Testis (tissue), 2 donors: ENCODE results near the gene ABCA5.

ENCODE experiments used
- POLR2A ChIP-seq: fragments of 450-650 bp; IDR thresholded peaks from one replicate; pipeline ENCODE4 v1.6.1; 2017; ENCODE audit warnings: antibody characterized with exemption, mild to moderate bottlenecking, moderate library complexity
- TF ChIP-seq, protein P1 (sequence below), 3 experiments: fragments of 450-650 bp in 2 of 3; fragments of 200-600 bp in 1 of 3; sonication (generic) in 1 of 3; IDR thresholded peaks; one replicate each; pipeline ENCODE4 v1.5.1; 2016 to 2019; ENCODE audit warnings: antibody characterized with exemption in 3 of 3, mild to moderate bottlenecking in 2 of 3, moderate library complexity in 1 of 3

DNA sequence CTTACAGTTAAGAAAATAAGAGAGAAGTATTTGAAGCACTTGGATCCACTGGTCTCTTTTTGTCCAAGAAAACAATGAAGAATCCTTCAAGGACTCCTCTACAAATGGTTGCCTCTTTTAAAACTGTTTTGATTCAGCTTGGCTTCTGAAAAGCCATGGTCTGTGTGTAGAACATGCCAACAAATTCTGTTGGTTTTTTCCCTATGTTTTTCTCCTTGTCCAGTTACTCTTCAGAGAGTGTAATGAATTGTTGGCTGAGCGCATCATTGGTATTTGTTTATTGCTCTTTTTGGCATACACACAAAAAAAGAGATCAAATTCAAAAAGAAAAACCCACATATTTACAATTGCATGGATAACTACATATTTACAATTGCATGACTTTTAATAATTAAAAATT, 98.4 kb downstream of the ABCA5 start, which contains the start of gene ABCA10:
- TF ChIP-seq POLR2A: no peak
- TF ChIP-seq, protein P1, sequence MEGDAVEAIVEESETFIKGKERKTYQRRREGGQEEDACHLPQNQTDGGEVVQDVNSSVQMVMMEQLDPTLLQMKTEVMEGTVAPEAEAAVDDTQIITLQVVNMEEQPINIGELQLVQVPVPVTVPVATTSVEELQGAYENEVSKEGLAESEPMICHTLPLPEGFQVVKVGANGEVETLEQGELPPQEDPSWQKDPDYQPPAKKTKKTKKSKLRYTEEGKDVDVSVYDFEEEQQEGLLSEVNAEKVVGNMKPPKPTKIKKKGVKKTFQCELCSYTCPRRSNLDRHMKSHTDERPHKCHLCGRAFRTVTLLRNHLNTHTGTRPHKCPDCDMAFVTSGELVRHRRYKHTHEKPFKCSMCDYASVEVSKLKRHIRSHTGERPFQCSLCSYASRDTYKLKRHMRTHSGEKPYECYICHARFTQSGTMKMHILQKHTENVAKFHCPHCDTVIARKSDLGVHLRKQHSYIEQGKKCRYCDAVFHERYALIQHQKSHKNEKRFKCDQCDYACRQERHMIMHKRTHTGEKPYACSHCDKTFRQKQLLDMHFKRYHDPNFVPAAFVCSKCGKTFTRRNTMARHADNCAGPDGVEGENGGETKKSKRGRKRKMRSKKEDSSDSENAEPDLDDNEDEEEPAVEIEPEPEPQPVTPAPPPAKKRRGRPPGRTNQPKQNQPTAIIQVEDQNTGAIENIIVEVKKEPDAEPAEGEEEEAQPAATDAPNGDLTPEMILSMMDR (IDR thresholded peaks at IDR 0.05): no peak
